Measurements from ENCODE around the gene C12orf76.

DNA sequence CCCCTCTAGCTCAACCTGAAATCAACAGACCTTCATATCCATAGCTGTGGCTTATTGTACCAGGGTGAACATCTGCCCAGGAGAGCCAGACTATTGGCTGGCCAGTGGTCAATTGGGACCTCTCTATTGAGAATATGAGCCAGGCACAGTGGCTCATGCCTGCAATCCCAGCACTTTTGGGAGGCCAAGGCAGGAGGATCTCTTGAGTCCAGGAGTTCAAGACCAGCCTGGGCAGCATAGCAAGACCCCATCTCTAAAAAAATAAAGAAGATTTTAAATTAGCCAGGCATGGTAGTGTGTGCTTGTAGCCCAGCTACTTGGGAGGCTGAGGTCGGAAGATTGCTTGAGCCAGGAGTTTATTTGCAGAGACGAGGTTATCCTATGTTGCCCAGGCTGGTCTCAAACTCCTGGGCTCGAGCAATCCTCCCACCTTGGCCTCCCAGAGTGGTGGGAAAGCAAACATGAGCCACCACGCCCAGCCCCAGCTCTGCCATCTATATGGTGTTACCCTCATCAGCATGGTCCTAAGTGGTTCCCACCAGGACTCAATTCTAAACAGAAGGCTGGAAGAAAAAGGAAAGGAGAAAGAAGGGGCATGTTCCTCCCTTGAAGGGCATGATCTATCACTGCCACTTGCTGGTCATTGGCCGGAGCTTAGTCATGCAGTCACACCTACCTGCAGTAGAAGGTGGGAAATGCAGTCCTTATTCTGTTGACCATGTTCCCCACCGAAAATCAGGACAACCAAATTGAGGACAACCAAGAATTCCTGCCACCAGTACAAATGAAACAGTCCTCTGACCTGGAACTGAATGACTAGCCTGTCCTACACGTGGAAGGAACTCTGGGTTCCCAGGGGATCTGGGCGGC, 42.2 kb upstream of the C12orf76 start:
- TF ChIP-seq CTCF (IDR thresholded peaks at IDR 0.05): no peak
- TF ChIP-seq ZNF121 (CRISPR knock-in tag; IDR thresholded peaks at IDR 0.05): no peak
- TF ChIP-seq CREB1 (CRISPR knock-in tag; IDR thresholded peaks at IDR 0.05): no peak

Measured in WTC11 (cell line).